HG03571 (cell line): ENCODE measurements around the gene BOLA3.
"Not testable (repeated sequence)": the region's sequence is repeated elsewhere in the genome, so short reads cannot be mapped to it uniquely, and the experiment has no call there.

Experiments
- ATAC-seq: cut with Tn5 transposase; IDR thresholded peaks from one replicate; pipeline ENCODE4 v1.9.1; 2021; ENCODE audit not compliant: unreplicated experiment

Gene BOLA3

GRCh38 chr2:74105413-74105812, 42.3 kb downstream of the BOLA3 start:
- no peak for ATAC-seq

- no peak for ATAC-seq
These were observed 42.9 kb downstream of the BOLA3 start for GRCh38 chr2:74104839-74105238.

DNA sequence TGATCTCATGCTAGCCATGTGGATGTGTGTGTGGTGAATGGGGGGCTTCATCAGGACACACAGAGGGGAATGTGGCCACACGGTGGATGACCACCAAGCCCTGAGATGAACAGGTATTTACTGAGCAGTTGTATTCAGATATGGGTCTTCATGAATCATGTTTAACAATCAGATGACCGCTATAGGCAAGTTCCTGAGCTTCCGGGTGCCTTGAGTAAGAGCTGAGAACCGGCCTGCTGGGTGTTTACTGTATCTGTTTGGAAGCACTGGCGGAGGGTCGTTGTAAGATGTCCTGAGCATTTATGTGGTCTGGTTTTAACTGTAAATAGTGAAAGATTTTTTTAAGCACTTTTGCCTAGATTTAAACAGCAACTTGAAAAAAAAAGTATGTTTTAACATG, 43.9 kb downstream of the BOLA3 start:
- ATAC-seq = no peak

DNA sequence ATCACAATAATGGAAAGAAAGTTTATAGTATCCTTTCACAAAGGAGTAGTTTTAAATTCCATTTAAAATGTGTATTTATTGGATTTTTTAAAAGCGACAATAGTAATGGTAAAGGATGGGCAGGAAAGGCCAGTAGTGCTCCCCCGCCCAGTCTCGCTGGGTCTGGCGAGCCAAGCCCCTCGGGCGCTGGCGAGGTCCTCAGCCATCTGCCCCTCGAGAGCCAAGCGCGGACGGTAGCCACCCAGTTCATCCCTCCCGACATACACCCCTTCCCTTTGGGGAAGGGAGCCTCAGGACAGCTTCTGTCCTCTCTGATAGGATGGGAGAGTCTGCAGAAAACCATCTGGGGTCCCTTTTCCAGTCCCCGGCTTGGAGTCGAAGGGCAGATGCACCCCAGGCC, 45.2 kb downstream of the BOLA3 start:
- no peak for ATAC-seq

- ATAC-seq = no peak
These were observed 46.0 kb downstream of the BOLA3 start for GRCh38 chr2:74101574-74102300.

DNA sequence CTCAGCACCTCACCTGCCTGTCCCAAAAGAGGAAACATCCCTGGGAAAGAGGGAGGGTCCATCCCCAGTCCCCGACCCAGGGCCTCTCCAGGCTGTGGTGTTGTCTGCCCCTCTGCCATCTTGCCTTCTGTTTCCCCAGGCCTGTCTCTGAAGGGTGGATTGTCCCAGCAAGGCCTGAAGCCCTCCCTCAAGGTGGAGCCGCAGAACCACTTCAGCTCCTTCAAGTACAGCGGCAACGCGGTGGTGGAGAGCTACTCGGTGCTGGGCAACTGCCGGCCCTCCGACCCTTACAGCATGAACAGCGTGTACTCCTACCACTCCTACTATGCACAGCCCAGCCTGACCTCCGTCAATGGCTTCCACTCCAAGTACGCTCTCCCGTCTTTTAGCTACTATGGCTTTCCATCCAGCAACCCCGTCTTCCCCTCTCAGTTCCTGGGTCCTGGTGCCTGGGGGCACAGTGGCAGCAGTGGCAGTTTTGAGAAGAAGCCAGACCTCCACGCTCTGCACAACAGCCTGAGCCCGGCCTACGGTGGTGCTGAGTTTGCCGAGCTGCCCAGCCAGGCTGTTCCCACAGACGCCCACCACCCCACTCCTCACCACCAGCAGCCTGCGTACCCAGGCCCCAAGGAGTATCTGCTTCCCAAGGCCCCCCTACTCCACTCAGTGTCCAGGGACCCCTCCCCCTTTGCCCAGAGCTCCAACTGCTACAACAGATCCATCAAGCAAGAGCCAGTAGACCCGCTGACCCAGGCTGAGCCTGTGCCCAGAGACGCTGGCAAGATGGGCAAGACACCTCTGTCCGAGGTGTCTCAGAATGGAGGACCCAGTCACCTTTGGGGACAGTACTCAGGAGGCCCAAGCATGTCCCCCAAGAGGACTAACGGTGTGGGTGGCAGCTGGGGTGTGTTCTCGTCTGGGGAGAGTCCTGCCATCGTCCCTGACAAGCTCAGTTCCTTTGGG, 47.2 kb downstream of the BOLA3 start:
- ATAC-seq = no peak

DNA sequence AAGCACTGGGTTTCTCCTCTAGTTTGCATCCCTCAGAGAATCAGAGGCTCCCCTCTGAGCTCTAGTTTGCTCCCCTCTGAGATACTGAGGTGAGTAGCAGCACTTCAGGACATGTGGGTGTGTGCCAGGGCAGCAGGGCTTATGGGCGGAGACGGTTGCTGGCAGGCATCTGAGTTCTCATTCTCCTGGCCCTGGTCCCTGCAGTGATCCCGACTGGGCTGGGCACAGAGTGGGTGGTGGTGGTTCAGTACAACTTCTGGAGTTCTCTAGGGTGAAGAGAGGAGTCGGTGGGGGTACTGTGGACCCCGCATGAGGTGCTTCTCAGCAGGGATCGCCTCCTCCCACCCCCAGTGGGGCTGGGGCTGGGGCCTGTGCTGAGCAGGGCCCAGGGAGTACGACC, 47.9 kb downstream of the BOLA3 start:
- ATAC-seq = no peak

GRCh38 chr2:74099271-74099670, 48.4 kb downstream of the BOLA3 start:
- ATAC-seq = no peak

- ATAC-seq = no peak
These were observed 50.1 kb downstream of the BOLA3 start for GRCh38 chr2:74097574-74097973.

DNA sequence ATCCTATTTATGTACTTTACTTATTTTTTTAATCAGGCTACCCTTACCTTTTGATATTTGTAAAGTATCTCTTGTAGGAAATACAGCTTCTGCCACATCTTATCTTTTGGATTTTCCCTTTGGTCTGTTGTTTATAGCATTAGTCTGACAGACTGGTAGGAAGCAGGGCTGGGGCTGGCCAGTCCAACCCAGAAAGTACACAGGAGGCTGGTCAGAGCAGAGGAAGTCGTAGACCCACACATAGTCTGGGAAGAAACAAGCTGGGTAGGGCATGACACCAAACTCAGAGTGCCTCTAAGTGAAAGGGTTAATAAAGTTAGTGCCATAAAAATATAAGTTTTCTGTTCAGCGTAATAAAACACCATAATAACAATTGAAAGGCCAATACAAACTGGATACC, 51.7 kb downstream of the BOLA3 start:
- ATAC-seq = no peak

GRCh38 chr2:74095632-74096031, 52.1 kb downstream of the BOLA3 start:
- no peak for ATAC-seq

GRCh38 chr2:74094291-74094690, 53.4 kb downstream of the BOLA3 start:
- ATAC-seq = no peak

GRCh38 chr2:74093840-74094239, 53.9 kb downstream of the BOLA3 start:
- no peak for ATAC-seq

DNA sequence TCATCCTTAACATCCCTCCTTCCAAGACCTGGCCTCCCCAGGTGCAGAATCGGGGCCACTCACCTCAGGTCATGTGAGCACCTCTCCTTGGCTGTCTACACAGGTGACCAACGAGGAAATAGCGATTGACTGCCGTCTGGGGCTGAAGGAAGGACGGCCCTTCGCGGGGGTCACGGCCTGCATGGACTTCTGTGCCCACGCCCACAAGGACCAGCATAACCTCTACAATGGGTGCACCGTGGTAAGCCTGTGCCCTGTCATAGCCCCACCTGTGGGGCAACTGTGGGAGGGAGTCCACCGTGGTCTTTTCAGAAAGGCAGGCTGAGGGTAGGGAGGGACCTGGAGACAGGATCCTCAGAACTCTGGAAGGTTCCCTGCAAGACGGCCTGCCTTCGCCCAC, 54.3 kb downstream of the BOLA3 start:
- no peak for ATAC-seq

GRCh38 chr2:74092275-74092674, 55.4 kb downstream of the BOLA3 start:
- ATAC-seq = no peak

DNA sequence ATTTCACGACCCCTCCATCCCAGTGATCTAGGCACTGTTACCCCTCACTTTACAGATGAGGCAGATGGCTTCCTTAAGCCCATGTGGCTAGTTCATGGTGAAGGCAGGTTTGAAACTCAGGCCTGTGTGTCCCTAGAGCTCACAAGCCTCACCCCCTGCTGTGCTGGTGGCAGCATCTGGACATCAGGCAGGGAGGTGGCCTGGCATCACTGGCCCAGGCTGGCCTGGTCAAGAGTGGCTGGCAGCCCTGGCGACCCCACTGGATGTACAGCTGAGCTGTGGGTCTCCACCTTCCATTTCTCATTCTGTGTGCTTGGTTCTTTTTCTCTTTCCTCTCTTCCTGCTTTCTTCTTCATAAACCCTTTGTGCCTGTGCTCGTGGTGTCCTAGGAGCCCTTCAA, 56.3 kb downstream of the BOLA3 start:
- no peak for ATAC-seq

- ATAC-seq = no peak
These were observed 57.6 kb downstream of the BOLA3 start for GRCh38 chr2:74089816-74090745.

GRCh38 chr2:74088676-74089075, 59.0 kb downstream of the BOLA3 start:
- ATAC-seq = not testable (repeated sequence)

GRCh38 chr2:74087696-74088095, 60.0 kb downstream of the BOLA3 start:
- ATAC-seq = no peak

GRCh38 chr2:74086021-74086420, 61.7 kb downstream of the BOLA3 start:
- ATAC-seq = no peak
